Measurements from ENCODE around the gene EXOC6. TPM values are rescaled to one million over a fixed set of nuclear protein-coding genes. Genes with fewer than 3 reads are reported as not detected.
"Not testable (repeated sequence)": the region's sequence is repeated elsewhere in the genome, so short reads cannot be mapped to it uniquely, and the experiment has no call there.

Gene EXOC6
- total RNA-seq, 1 experiment from 2014 or later: 18.6 TPM

DNA sequence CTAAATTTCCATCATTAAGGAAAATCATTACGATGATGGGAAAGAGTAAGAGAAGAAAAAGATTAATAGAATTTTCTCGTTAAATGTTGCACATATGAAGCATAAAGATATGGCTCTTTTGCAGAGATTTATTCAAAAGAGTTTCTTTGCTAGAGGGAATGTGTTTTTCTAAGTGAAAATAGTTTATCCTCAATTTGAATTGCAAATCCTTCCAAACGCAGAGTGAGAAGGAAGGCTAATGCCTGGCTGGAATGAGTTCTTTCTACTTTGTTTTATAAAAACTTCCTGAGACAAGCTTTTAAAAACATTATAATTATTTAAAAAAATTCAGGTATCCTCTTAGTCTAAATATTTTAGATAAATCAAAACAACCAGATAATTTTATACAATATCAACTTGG, 239.5 kb downstream of the EXOC6 start:
- Histone ChIP-seq H3K4me1 (replicated peaks) (no peaks in the 10 kb centered on the region), H3K27ac (no peak overlapping the region), H3K9me3 (replicated peaks) (no peaks in the 10 kb centered on the region), H3K36me3 (no peaks in the 10 kb centered on the region), H3K27me3 (replicated peaks) (no peaks in the 10 kb centered on the region), H3K4me3 (no peak overlapping the region)
- no peak for DNase-seq (ENCODE audit: low read depth in 1 of 2, low spot score in 2 of 2)

DNA sequence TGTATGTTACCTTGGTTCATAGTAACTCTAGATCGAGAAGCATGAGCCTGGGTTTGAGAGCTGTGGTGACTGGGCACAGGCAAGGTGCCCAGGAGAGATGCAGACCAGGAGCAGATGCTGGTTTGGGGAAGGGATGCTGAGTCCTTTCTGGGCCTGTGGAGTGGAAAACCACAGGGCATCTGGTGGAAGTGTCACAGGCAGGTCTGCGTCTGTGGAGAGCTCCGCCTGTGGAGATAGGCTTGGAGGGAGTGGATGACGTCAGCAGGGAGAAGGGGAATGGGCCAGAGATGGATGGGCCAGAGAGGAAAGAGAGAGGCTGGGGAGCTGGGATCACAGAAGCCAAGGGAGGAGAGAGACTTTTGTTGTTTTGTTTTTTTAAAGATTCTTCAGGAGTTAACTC, 240.1 kb downstream of the EXOC6 start:
- H3K4me1 ChIP-seq (replicated peaks): no peaks in the 10 kb centered on the region
- H3K27me3 ChIP-seq (replicated peaks): no peaks in the 10 kb centered on the region
- no peaks in the 10 kb centered on the region for H3K36me3 ChIP-seq
- no peak overlapping the region for H3K27ac ChIP-seq
- H3K9me3 ChIP-seq (replicated peaks): no peaks in the 10 kb centered on the region
- peak in 1 of 2 experiments; percentile 22 for DNase-seq (ENCODE audit: low read depth in 1 of 2, low spot score in 2 of 2)
- H3K4me3 ChIP-seq: no peak overlapping the region

DNA sequence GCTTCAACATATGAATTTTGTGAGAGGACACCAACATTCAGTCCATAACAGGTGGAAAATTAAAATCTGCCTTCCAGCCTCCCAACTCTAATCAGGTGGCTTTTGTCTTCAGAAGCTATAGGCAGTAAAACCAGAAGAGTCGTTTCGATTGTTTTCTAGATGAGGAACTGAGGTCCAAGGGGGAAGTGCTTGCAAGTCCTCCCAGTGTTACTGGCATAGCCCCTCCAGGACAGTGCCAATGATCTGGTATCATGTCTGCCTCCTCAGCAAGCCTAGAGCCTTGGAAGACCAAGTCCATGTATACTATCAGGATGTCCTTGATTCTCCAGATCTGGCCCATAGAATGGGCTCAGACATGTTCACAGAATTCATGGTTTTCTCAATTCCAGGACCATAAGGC, 242.3 kb downstream of the EXOC6 start:
- Histone ChIP-seq H3K27ac (no peak overlapping the region), H3K4me3 (no peak overlapping the region), H3K27me3 (replicated peaks) (no peaks in the 10 kb centered on the region), H3K36me3 (no peaks in the 10 kb centered on the region), H3K4me1 (replicated peaks) (no peaks in the 10 kb centered on the region), H3K9me3 (replicated peaks) (no peaks in the 10 kb centered on the region)
- DNase-seq (ENCODE audit: low read depth in 1 of 2, low spot score in 2 of 2): peak in 1 of 2 experiments; percentile 8

DNA sequence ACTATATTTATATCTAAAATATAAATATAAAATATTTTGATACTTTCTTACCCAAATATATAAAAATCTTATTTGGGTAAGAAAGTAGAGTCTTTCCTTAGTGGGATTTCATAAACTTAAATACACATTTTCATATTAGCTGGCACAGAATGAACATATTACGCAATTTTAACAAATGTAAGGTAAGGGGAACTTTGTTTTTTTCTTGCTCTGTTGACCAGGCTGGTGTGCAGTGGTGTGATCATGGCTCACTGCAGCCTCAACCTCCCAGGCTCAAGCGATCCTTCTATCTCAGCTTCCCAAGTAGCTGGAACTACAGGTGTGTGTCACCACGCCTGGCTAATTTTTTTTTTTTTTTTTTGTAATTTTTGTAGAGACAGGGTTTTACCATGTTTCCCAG, 243.6 kb downstream of the EXOC6 start:
- no peaks in the 10 kb centered on the region for H3K36me3 ChIP-seq
- no peaks in the 10 kb centered on the region for H3K4me1 ChIP-seq (replicated peaks)
- DNase-seq (ENCODE audit: low read depth in 1 of 2, low spot score in 2 of 2): peak in 1 of 2 experiments; percentile 6
- H3K27ac ChIP-seq: no peak overlapping the region
- no peaks in the 10 kb centered on the region for H3K9me3 ChIP-seq (replicated peaks)
- no peak overlapping the region for H3K4me3 ChIP-seq
- no peaks in the 10 kb centered on the region for H3K27me3 ChIP-seq (replicated peaks)

DNA sequence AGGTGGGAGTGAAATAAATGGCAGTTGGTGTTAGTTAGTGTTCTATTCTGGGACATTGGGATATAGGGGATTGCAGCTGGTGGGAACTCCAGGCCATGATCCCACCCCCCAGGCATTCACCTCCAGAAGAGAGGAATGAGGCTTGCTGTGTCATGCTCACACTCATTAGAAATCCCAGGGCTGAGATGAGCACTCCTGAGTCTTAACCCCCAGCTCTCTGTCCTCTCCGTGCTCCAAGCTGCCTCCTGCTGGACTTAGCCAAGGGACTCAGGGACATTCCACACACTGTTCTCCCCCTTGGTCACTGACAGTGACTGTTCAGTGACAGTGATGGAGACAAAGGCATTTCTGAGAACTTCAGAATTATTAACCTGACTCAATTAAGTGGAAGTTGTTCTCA, 246.9 kb downstream of the EXOC6 start:
- no peak overlapping the region for H3K4me3 ChIP-seq
- no peaks in the 10 kb centered on the region for H3K36me3 ChIP-seq
- H3K27ac ChIP-seq: no peak overlapping the region
- no peaks in the 10 kb centered on the region for H3K27me3 ChIP-seq (replicated peaks)
- no peaks in the 10 kb centered on the region for H3K9me3 ChIP-seq (replicated peaks)
- DNase-seq (ENCODE audit: low read depth in 1 of 2, low spot score in 2 of 2): peak in 1 of 2 experiments; percentile 19
- H3K4me1 ChIP-seq (replicated peaks): no peaks in the 10 kb centered on the region

DNA sequence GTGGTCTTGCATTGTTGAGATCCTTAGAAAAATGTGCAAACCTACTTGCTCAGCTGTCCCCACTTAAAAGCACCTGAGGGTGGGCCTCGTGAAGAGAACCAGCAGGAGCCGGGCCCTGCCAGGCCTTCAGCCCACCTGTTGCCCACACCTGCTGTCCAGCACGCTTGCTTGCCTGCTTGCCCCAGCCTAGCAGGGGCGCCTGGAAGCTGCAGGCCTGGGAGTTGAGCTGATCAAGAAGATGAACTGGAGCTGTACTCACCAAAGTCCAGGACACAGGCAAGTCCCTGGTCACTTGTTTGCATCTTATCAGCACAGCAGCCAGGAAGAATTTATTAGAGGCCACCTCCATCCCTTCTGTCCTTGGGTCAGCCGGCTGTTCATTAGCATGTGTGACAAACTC, 248.6 kb downstream of the EXOC6 start:
- Histone ChIP-seq H3K4me3 (no peak overlapping the region), H3K4me1 (replicated peaks) (no peaks in the 10 kb centered on the region), H3K27ac (no peak overlapping the region), H3K27me3 (replicated peaks) (no peaks in the 10 kb centered on the region), H3K9me3 (replicated peaks) (no peaks in the 10 kb centered on the region), H3K36me3 (no peaks in the 10 kb centered on the region)
- DNase-seq (ENCODE audit: low read depth in 1 of 2, low spot score in 2 of 2): peak in 1 of 2 experiments; percentile 25

DNA sequence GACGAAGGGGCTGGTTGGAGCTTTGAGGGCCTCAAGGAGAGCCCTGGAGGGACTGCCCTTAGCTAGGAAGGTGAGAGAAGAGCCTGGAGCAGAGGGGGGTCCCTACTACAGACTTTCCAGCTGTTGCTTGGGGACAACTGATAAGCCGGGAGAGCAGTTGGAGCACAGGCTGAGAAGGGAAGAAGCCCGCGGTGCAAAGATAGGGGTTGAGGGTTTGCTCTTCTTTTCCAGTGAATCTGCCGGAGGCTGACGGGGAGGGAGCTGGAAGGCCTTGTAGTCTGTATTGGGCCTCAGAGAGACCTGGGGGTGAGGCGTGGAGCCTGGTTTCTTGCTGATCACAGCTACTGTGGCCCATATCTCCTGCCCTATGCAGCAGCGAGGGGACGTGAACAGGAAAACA, 249.1 kb downstream of the EXOC6 start:
- no peaks in the 10 kb centered on the region for H3K4me1 ChIP-seq (replicated peaks)
- H3K27me3 ChIP-seq (replicated peaks): no peaks in the 10 kb centered on the region
- no peaks in the 10 kb centered on the region for H3K36me3 ChIP-seq
- peak in 1 of 2 experiments; percentile 21 for DNase-seq (ENCODE audit: low read depth in 1 of 2, low spot score in 2 of 2)
- H3K4me3 ChIP-seq: no peak overlapping the region
- H3K27ac ChIP-seq: no peak overlapping the region
- H3K9me3 ChIP-seq (replicated peaks): no peaks in the 10 kb centered on the region

DNA sequence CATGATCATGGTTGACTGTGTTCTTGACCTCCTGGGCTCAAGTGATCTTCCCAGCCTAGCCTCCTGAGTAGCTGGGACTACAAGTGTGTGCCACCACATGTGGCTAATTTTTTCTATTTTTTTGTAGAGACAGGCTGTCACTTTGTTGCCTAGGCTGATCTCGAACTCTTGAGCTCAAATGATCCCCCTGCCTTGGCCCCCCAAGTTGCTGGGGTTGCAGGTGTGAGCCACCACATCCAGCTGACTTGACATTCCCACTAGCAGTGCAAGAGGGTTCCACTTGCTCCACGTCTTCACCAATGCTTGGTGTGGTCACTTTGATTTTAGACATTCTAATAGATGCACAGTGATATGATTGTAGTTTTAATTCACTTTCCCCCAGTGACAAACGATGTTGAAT, 250.5 kb downstream of the EXOC6 start:
- H3K9me3 ChIP-seq (replicated peaks): no peaks in the 10 kb centered on the region
- no peak overlapping the region for H3K27ac ChIP-seq
- H3K4me3 ChIP-seq: no peak overlapping the region
- DNase-seq (ENCODE audit: low read depth in 1 of 2, low spot score in 2 of 2): no peak
- no peaks in the 10 kb centered on the region for H3K36me3 ChIP-seq
- no peaks in the 10 kb centered on the region for H3K27me3 ChIP-seq (replicated peaks)
- no peaks in the 10 kb centered on the region for H3K4me1 ChIP-seq (replicated peaks)

DNA sequence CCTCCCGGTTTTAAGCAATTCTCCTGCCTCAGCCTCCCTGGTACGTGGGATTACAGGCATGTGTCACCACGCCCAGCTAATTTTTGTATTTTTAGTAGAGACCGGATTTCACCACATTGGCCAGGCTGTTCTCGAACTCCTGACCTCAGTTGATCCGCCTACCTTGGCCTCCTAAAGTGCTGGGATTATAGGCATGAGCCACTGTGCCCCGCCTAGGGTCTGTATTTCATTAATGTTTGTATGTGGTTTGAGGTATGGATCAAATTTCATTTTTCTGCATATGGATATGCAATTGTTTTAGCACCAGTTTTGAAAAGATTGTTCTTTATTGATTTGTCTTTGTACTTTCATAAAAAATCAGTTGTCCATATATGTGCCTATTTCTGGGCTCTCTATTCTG, 251.3 kb downstream of the EXOC6 start:
- Histone ChIP-seq H3K4me3 (no peak overlapping the region), H3K36me3 (no peaks in the 10 kb centered on the region), H3K27ac (no peak overlapping the region), H3K9me3 (replicated peaks) (no peaks in the 10 kb centered on the region), H3K27me3 (replicated peaks) (no peaks in the 10 kb centered on the region), H3K4me1 (replicated peaks) (no peaks in the 10 kb centered on the region)
- peak in 1 of 2 experiments; percentile 13 for DNase-seq (ENCODE audit: low read depth in 1 of 2, low spot score in 2 of 2)

DNA sequence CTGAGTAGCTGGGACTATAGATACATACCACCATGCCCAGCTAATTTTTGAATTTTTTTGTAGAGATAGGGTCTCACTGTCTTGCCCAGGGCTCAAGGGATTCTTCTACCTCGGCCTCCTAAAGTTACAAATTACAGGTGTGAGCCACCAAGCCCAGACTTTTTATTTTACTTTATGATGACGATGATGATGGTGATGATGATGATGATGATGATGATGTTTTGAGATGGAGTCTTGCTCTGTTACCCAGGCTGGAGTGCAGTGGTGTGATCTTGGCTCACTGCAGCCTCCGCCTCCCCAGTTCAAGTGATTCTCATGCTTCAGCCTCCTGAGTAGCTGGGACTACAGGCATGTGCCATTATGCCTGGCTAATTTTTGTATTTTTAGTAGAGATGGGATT, 252.8 kb downstream of the EXOC6 start:
- H3K4me1 ChIP-seq (replicated peaks); H3K9me3 ChIP-seq (replicated peaks); DNase-seq (ENCODE audit: low read depth in 1 of 2, low spot score in 2 of 2): not testable (repeated sequence)

DNA sequence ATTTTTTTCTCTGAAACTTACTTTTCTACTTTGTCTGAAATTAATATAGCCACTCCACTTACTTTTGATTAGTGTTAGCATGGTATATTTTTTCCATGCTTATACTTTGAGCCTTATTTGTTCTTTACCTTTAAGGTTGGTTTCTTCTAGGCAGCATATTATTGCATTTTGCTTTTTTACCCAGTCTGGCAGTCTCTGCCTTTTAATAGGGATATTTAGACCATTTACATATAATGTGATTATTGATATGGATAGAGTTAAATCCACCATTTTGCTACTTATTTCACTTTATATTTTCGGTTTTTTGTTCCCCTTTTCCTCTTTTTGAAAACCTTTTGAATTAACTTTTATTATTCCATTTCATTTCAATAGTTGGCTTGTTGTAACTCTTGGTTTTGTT, 255.6 kb downstream of the EXOC6 start:
- peaks cover 4% of the 10 kb centered on the region; the same call in 1 of the 2 replicates for H3K9me3 ChIP-seq (replicated peaks)
- H3K27ac ChIP-seq: no peak overlapping the region
- H3K4me1 ChIP-seq (replicated peaks): no peaks in the 10 kb centered on the region
- no peaks in the 10 kb centered on the region for H3K36me3 ChIP-seq
- DNase-seq (ENCODE audit: low read depth in 1 of 2, low spot score in 2 of 2): no peak
- no peaks in the 10 kb centered on the region for H3K27me3 ChIP-seq (replicated peaks)
- H3K4me3 ChIP-seq: no peak overlapping the region

More for the DNA sequence above, 252.8 kb downstream of the EXOC6 start:
- H3K36me3 ChIP-seq; H3K27ac ChIP-seq; H3K4me3 ChIP-seq; H3K27me3 ChIP-seq (replicated peaks): not testable (repeated sequence)

DNA sequence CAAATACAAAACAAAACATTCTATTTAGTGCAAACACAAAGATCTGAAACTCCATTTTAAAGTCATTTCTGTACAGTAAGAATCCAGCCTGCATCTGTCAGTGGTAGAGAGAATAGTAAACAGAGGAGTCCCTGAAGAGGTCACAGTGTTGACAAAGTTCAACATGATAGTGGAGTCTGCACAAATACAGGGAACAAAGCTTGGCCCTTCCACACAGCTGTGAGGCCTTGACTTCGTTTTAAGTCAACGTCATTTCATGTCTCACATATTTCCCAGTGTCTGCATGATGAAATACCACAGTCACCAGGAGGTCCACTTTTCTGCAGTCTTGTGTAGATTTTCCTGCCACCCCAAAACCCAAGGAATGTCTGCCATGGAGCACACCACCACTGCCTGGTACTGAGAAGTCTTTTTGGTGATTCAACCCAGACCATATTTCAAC, 258.3 kb downstream of the EXOC6 start:
- Histone ChIP-seq H3K9me3 (replicated peaks) (peaks cover 4% of the 10 kb centered on the region; the same call in 1 of the 2 replicates), H3K27ac (no peak overlapping the region), H3K4me3 (no peak overlapping the region), H3K36me3 (no peaks in the 10 kb centered on the region), H3K27me3 (replicated peaks) (no peaks in the 10 kb centered on the region), H3K4me1 (replicated peaks) (no peaks in the 10 kb centered on the region)
- DNase-seq (ENCODE audit: low read depth in 1 of 2, low spot score in 2 of 2): peak; percentile 4 to 12

Other genes starting within 250 kb of the EXOC6 start
- gene HHEX, start 158.6 kb upstream of the EXOC6 start, total RNA-seq (2014; rRNA removed; shearing (Covaris generic)): 17.3 and 17.7 TPM in 2 replicates
- not detected in 2 replicates for gene CYP26C1, start 212.3 kb downstream of the EXOC6 start, total RNA-seq (2014; rRNA removed; shearing (Covaris generic))
- 1.2 and 1.7 TPM in 2 replicates for gene CYP26A1, start 225.4 kb downstream of the EXOC6 start, total RNA-seq (2014; rRNA removed; shearing (Covaris generic))

Data from SJSA1 (cell line).